Body of pancreas (tissue), 4 donors: Measurements from ENCODE around the gene RSF1.

Source experiments
- CTCF ChIP-seq, 7 experiments: fragments of 450-650 bp in 4 of 7; fragments of 200-600 bp in 3 of 7; sonication (generic) in 3 of 7; IDR thresholded peaks; one replicate each; pipeline ENCODE4 v1.5.1; 2016 to 2019; ENCODE audit warnings: antibody characterized with exemption in 7 of 7
- POLR2A ChIP-seq, 3 donors: fragments of 450-650 bp; IDR thresholded peaks; one replicate each; pipeline ENCODE4 v1.6.1; 2016; ENCODE audit warnings: antibody characterized with exemption in 3 of 3, mild to moderate bottlenecking in 2 of 3

- TF ChIP-seq CTCF (IDR thresholded peaks at IDR 0.05) (no peak), POLR2A (IDR thresholded peaks at IDR 0.05) (no peak)
Observed at GRCh38 chr11:77801477-77801876, 19.0 kb downstream of the RSF1 start.
